T-helper 2 cell treated with Interferon-gamma antibody and Interleukin-4, amounts not matched to agents 5 μg/mL and 100 μg/mL, for 36 hours (primary cell): ENCODE measurements around the gene TMEM198.

Source experiments
- DNase-seq: peaks from one replicate; pipeline ENCODE4 v3.0.0; 2021; ENCODE audit warnings: low spot score
- H3K27ac Mint-ChIP-seq: one replicate; pipeline ENCODE4 v1.8.0; 2021; ENCODE audit warnings: mild to moderate bottlenecking, mixed read lengths
- H3K27me3 Mint-ChIP-seq: one replicate; pipeline ENCODE4 v1.8.0; 2021; ENCODE audit warnings: low read depth, mixed read lengths
- H3K36me3 Mint-ChIP-seq: one replicate; pipeline ENCODE4 v1.8.0; 2021; ENCODE audit warnings: low read depth, mixed read lengths
- H3K4me1 Mint-ChIP-seq: one replicate; pipeline ENCODE4 v1.8.0; 2021; ENCODE audit warnings: low read depth, mixed read lengths
- H3K4me3 Mint-ChIP-seq: one replicate; pipeline ENCODE4 v1.8.0; 2022; ENCODE audit warnings: mild to moderate bottlenecking, moderate library complexity, mixed read lengths
- H3K9me3 Mint-ChIP-seq: one replicate; pipeline ENCODE4 v1.8.0; 2021; ENCODE audit warnings: mixed read lengths

The TMEM198 gene

GRCh38 chr2:219505585-219505984 lies 38.2 kb upstream of the TMEM198 start:
- DNase-seq = no peak
- Mint-ChIP-seq H3K4me3 (no peak overlapping the region), H3K4me1 (peaks cover 13% of the 10 kb centered on the region), H3K27me3 (peaks cover 13% of the 10 kb centered on the region), H3K27ac (no peak overlapping the region), H3K9me3 (no peaks in the 10 kb centered on the region), H3K36me3 (peaks cover 13% of the 10 kb centered on the region)

GRCh38 chr2:219506153-219506801 lies 37.6 kb upstream of the TMEM198 start:
- no peak for DNase-seq
- Mint-ChIP-seq H3K4me1 (peaks cover 11% of the 10 kb centered on the region), H3K4me3 (no peak overlapping the region), H3K9me3 (no peaks in the 10 kb centered on the region), H3K36me3 (peaks cover 10% of the 10 kb centered on the region), H3K27me3 (peaks cover 20% of the 10 kb centered on the region), H3K27ac (no peak overlapping the region)

- Mint-ChIP-seq H3K27me3 (peaks cover 26% of the 10 kb centered on the region), H3K9me3 (no peaks in the 10 kb centered on the region), H3K27ac (no peak overlapping the region), H3K4me3 (no peak overlapping the region), H3K4me1 (peaks cover 8% of the 10 kb centered on the region), H3K36me3 (peaks cover 9% of the 10 kb centered on the region)
- no peak for DNase-seq
These were observed 36.9 kb upstream of the TMEM198 start for GRCh38 chr2:219506802-219507526.

GRCh38 chr2:219507581-219508443 lies 36.0 kb upstream of the TMEM198 start:
- Mint-ChIP-seq H3K27ac (no peak overlapping the region), H3K36me3 (peaks cover 9% of the 10 kb centered on the region), H3K4me1 (peaks cover 6% of the 10 kb centered on the region), H3K4me3 (no peak overlapping the region), H3K27me3 (peaks cover 32% of the 10 kb centered on the region), H3K9me3 (no peaks in the 10 kb centered on the region)
- no peak for DNase-seq

- H3K4me3 Mint-ChIP-seq = no peak overlapping the region
- H3K9me3 Mint-ChIP-seq = no peaks in the 10 kb centered on the region
- no peak for DNase-seq
- H3K36me3 Mint-ChIP-seq = peaks cover 9% of the 10 kb centered on the region
- H3K4me1 Mint-ChIP-seq = peaks cover 6% of the 10 kb centered on the region
- no peak overlapping the region for H3K27ac Mint-ChIP-seq
- peaks cover 37% of the 10 kb centered on the region for H3K27me3 Mint-ChIP-seq
These were observed 35.4 kb upstream of the TMEM198 start for GRCh38 chr2:219508444-219508734.

GRCh38 chr2:219508971-219509779 lies 34.7 kb upstream of the TMEM198 start:
- Mint-ChIP-seq H3K4me1 (peaks cover 10% of the 10 kb centered on the region), H3K27ac (no peak overlapping the region), H3K36me3 (peaks cover 5% of the 10 kb centered on the region), H3K27me3 (peaks cover 45% of the 10 kb centered on the region), H3K4me3 (no peak overlapping the region), H3K9me3 (no peaks in the 10 kb centered on the region)
- no peak for DNase-seq

- no peaks in the 10 kb centered on the region for H3K9me3 Mint-ChIP-seq
- H3K4me3 Mint-ChIP-seq = no peak overlapping the region
- peaks cover 11% of the 10 kb centered on the region for H3K4me1 Mint-ChIP-seq
These were observed 33.9 kb upstream of the TMEM198 start for GRCh38 chr2:219509780-219510511.

GRCh38 chr2:219510512-219511135 lies 33.2 kb upstream of the TMEM198 start:
- H3K4me1 Mint-ChIP-seq = peaks cover 11% of the 10 kb centered on the region
- H3K9me3 Mint-ChIP-seq = no peaks in the 10 kb centered on the region
- H3K27ac Mint-ChIP-seq = no peak overlapping the region
- DNase-seq = no peak
- H3K27me3 Mint-ChIP-seq = peaks cover 54% of the 10 kb centered on the region
- H3K36me3 Mint-ChIP-seq = peaks cover 3% of the 10 kb centered on the region
- H3K4me3 Mint-ChIP-seq = no peak overlapping the region

More at GRCh38 chr2:219509780-219510511, 33.9 kb upstream of the TMEM198 start:
- peak; percentile 28 for DNase-seq
- H3K27me3 Mint-ChIP-seq = peaks cover 48% of the 10 kb centered on the region
- peaks cover 3% of the 10 kb centered on the region for H3K36me3 Mint-ChIP-seq
- H3K27ac Mint-ChIP-seq = no peak overlapping the region

GRCh38 chr2:219511547-219512325 lies 32.1 kb upstream of the TMEM198 start:
- no peak overlapping the region for H3K27ac Mint-ChIP-seq
- H3K4me3 Mint-ChIP-seq = no peak overlapping the region
- H3K36me3 Mint-ChIP-seq = no peaks in the 10 kb centered on the region
- H3K27me3 Mint-ChIP-seq = peaks cover 65% of the 10 kb centered on the region
- no peaks in the 10 kb centered on the region for H3K9me3 Mint-ChIP-seq
- peaks cover 11% of the 10 kb centered on the region for H3K4me1 Mint-ChIP-seq
- DNase-seq = no peak

GRCh38 chr2:219512524-219513216 lies 31.2 kb upstream of the TMEM198 start:
- Mint-ChIP-seq H3K27ac (no peak overlapping the region), H3K27me3 (peaks cover 72% of the 10 kb centered on the region), H3K4me1 (peaks cover 11% of the 10 kb centered on the region), H3K36me3 (no peaks in the 10 kb centered on the region), H3K4me3 (no peak overlapping the region), H3K9me3 (no peaks in the 10 kb centered on the region)
- DNase-seq = no peak

- no peak overlapping the region for H3K27ac Mint-ChIP-seq
- peaks cover 77% of the 10 kb centered on the region for H3K27me3 Mint-ChIP-seq
- peaks cover 11% of the 10 kb centered on the region for H3K4me1 Mint-ChIP-seq
- no peaks in the 10 kb centered on the region for H3K36me3 Mint-ChIP-seq
- H3K9me3 Mint-ChIP-seq = no peaks in the 10 kb centered on the region
- DNase-seq = no peak
- H3K4me3 Mint-ChIP-seq = no peak overlapping the region
These were observed 30.0 kb upstream of the TMEM198 start for GRCh38 chr2:219513787-219514186.
